Ovary (tissue), 1 donor: ENCODE measurements around the gene RRAD.

Experiments used
- EP300 ChIP-seq: sonication (generic); formaldehyde crosslinking; IDR thresholded peaks from one replicate; pipeline ENCODE4 v1.6.1; 2017; ENCODE audit warnings: antibody characterized with exemption
- POLR2A ChIP-seq: fragments of 450-650 bp; IDR thresholded peaks from one replicate; pipeline ENCODE4 v1.6.1; 2017; ENCODE audit warnings: antibody characterized with exemption, mild to moderate bottlenecking, moderate library complexity

DNA sequence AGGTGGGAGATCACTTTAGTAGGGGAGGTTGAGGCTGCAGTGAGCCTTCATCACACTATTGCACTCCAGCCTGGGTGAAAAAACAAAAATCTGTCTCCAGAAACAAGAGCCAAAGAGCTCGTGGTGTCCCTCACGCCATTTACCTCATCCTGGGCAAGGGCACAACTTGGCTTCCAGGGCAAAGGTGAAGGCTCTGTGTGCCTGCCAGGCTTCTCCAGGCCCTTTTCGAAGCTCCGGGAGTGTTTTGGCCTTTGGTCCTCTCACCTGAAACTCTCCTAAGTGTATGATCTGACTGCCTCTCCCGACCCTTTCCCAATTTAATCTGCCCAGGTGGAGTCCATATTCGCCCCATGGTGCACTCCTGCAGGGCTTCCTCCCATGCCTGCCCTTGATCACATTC is 24.1 kb upstream of the RRAD start:
- TF ChIP-seq EP300 (no peak), POLR2A (no peak)
